Nephron progenitor cell (in vitro differentiated cells): ENCODE measurements around the gene IGSF1.
"Not testable (repeated sequence)": the region's sequence is repeated elsewhere in the genome, so short reads cannot be mapped to it uniquely, and the experiment has no call there.

Experiments
- DNase-seq: peaks from one replicate; pipeline ENCODE4 v3.0.0; 2021
- H3K27ac Mint-ChIP-seq: 2 replicates; pipeline ENCODE4 v1.8.0; 2021; ENCODE audit warnings: mild to moderate bottlenecking, moderate library complexity, mixed read lengths
- H3K27me3 Mint-ChIP-seq: 2 replicates; pipeline ENCODE4 v1.8.0; 2021; ENCODE audit warnings: mild to moderate bottlenecking, low read depth, mixed read lengths; ENCODE audit not compliant: poor library complexity
- H3K36me3 Mint-ChIP-seq: 2 replicates; pipeline ENCODE4 v1.8.0; 2021; ENCODE audit warnings: low read depth, mixed read lengths
- H3K4me1 Mint-ChIP-seq: 2 replicates; pipeline ENCODE4 v1.8.0; 2021; ENCODE audit warnings: mixed read lengths
- H3K4me3 Mint-ChIP-seq: 2 replicates; pipeline ENCODE4 v1.8.0; 2021; ENCODE audit warnings: mild to moderate bottlenecking, moderate library complexity, mixed read lengths
- H3K9me3 Mint-ChIP-seq: 2 replicates; pipeline ENCODE4 v1.8.0; 2021; ENCODE audit warnings: mild to moderate bottlenecking, moderate library complexity, mixed read lengths
- CTCF ChIP-seq: fragments of 200-600 bp; sonication (generic); IDR thresholded peaks from 2 replicates; pipeline ENCODE4 v1.5.0; 2021; ENCODE audit warnings: antibody characterized with exemption

The IGSF1 gene

GRCh38 chrX:131270080-131270479 lies 19.0 kb downstream of the IGSF1 start:
- Mint-ChIP-seq H3K9me3 (no peaks in the 10 kb centered on the region), H3K36me3 (no peaks in the 10 kb centered on the region), H3K4me1 (peaks cover 37% of the 10 kb centered on the region), H3K27ac (no peak overlapping the region), H3K4me3 (no peak overlapping the region), H3K27me3 (no peaks in the 10 kb centered on the region)
- DNase-seq, result no peak
- TF ChIP-seq CTCF, result no peak

- no peak for DNase-seq
- no peak overlapping the region for H3K4me3 Mint-ChIP-seq
- no peak overlapping the region for H3K27ac Mint-ChIP-seq
- TF ChIP-seq CTCF, result no peak
- no peaks in the 10 kb centered on the region for H3K9me3 Mint-ChIP-seq
- H3K27me3 Mint-ChIP-seq, result peaks cover 4% of the 10 kb centered on the region
- H3K36me3 Mint-ChIP-seq, result no peaks in the 10 kb centered on the region
- H3K4me1 Mint-ChIP-seq, result peaks cover 11% of the 10 kb centered on the region
Measured at GRCh38 chrX:131264665-131265064, 24.4 kb downstream of the IGSF1 start.

- Mint-ChIP-seq H3K4me1 (peaks cover 6% of the 10 kb centered on the region), H3K36me3 (no peaks in the 10 kb centered on the region), H3K27me3 (peaks cover 4% of the 10 kb centered on the region), H3K9me3 (no peaks in the 10 kb centered on the region), H3K27ac (peak overlapping the region; percentile 36), H3K4me3 (no peak overlapping the region)
- no peak for TF ChIP-seq CTCF
- DNase-seq, result no peak
Measured at GRCh38 chrX:131264053-131264452, 25.1 kb downstream of the IGSF1 start.

- no peak overlapping the region for H3K27ac Mint-ChIP-seq
- peak; percentile 13 for TF ChIP-seq CTCF
- DNase-seq, result peak; percentile 13
Measured at GRCh38 chrX:131262738-131263679, 26.1 kb downstream of the IGSF1 start.

GRCh38 chrX:131262200-131262599 lies 26.9 kb downstream of the IGSF1 start:
- DNase-seq, result no peak
- Mint-ChIP-seq H3K27ac (no peak overlapping the region), H3K9me3 (no peaks in the 10 kb centered on the region), H3K27me3 (peaks cover 4% of the 10 kb centered on the region), H3K36me3 (no peaks in the 10 kb centered on the region), H3K4me3 (no peak overlapping the region), H3K4me1 (peaks cover 9% of the 10 kb centered on the region)
- TF ChIP-seq CTCF, result no peak

More at GRCh38 chrX:131262738-131263679, 26.1 kb downstream of the IGSF1 start:
- H3K9me3 Mint-ChIP-seq, result no peaks in the 10 kb centered on the region
- no peak overlapping the region for H3K4me3 Mint-ChIP-seq
- H3K36me3 Mint-ChIP-seq, result no peaks in the 10 kb centered on the region
- H3K4me1 Mint-ChIP-seq, result peaks cover 6% of the 10 kb centered on the region
- H3K27me3 Mint-ChIP-seq, result peaks cover 4% of the 10 kb centered on the region

- peaks cover 5% of the 10 kb centered on the region for H3K9me3 Mint-ChIP-seq
- no peaks in the 10 kb centered on the region for H3K36me3 Mint-ChIP-seq
- peaks cover 4% of the 10 kb centered on the region for H3K4me1 Mint-ChIP-seq
- H3K27me3 Mint-ChIP-seq, result peaks cover 4% of the 10 kb centered on the region
- TF ChIP-seq CTCF, result no peak
- H3K27ac Mint-ChIP-seq, result no peak overlapping the region
- DNase-seq, result no peak
- H3K4me3 Mint-ChIP-seq, result no peak overlapping the region
Measured at GRCh38 chrX:131257367-131257766, 31.7 kb downstream of the IGSF1 start.

- not testable (repeated sequence) for H3K4me1 Mint-ChIP-seq, H3K36me3 Mint-ChIP-seq, DNase-seq, H3K27ac Mint-ChIP-seq, H3K27me3 Mint-ChIP-seq, H3K4me3 Mint-ChIP-seq
- H3K9me3 Mint-ChIP-seq, result peaks cover 24% of the 10 kb centered on the region
Measured at GRCh38 chrX:131250984-131251738, 37.9 kb downstream of the IGSF1 start.
